ENCODE data around the gene KRTAP10-7.
"Not testable (repeated sequence)": the region's sequence is repeated elsewhere in the genome, so short reads cannot be mapped to it uniquely, and the experiment has no call there.

Gene KRTAP10-7

DNA sequence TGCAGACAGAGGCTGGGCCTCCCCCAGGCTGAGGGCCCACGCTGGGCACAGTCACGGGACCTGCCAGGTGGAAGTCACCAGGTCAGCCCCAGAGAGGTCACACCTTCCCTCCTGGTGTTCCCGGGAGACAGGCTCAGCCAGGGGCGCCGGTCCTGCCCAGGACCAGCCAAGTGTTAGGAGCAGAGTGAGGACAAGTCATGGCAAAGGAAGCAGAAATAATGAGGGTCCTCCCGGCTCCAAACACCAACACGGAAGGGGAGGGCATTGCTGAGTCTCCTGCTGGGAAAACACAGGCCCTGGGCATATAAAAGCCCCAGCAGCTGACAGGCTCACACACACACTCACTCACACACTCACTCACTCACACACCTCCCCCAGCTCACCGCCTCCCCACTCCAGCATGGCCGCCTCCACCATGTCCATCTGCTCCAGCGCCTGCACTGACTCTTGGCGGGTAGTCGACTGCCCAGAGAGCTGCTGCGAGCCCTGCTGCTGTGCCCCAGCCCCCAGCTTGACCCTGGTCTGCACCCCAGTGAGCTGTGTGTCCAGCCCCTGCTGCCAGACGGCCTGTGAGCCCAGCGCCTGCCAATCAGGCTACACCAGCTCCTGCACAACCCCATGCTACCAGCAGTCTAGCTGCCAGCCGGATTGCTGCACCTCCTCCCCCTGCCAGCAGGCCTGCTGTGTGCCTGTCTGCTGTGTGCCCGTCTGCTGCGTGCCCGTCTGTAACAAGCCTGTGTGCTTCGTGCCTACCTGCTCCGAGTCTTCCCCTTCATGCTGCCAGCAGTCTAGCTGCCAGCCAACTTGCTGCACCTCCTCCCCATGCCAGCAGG, 36.8 kb downstream of the KRTAP10-7 start, which contains the start of gene KRTAP10-10:
Gene KRTAP10-10, plus strand, starts transcription at position 339 of the 833 bp plus-strand sequence. Its CDS starts 62 bp downstream, at position 401.
- Histone ChIP-seq H3K4me2 (ENCODE audit: low read depth, low read length) (no peak within 1 kb of the TSS), H3K9ac (ENCODE audit: low read length) (no peak within 1 kb of the TSS), H3K9me2 (replicated peaks; ENCODE audit: insufficient read depth, low read length) (no peaks in the 10 kb centered on the region), H3K27ac (ENCODE audit: low read length) (no peak within 1 kb of the TSS), H3K4me3 (ENCODE audit: low read length) (no peak within 1 kb of the TSS), H3K27me3 (replicated peaks; ENCODE audit: insufficient read depth, low read length) (peaks cover 80% of the 10 kb centered on the region), H2AFZ (ENCODE audit: low read length) (no peak within 1 kb of the TSS), H3K36me3 (replicated peaks; ENCODE audit: insufficient read depth, low read length) (no peaks in the 10 kb centered on the region), H3F3A (ENCODE audit: insufficient read depth, low read length) (no peaks in the 10 kb centered on the region), H3K4me1 (ENCODE audit: low read length) (no peaks in the 10 kb centered on the region), H3K79me2 (ENCODE audit: low read length) (no peaks in the 10 kb centered on the region), H4K20me1 (ENCODE audit: insufficient read depth, low read length) (no peaks in the 10 kb centered on the region), H3K9me3 (replicated peaks; ENCODE audit: insufficient read depth, low read length) (no peaks in the 10 kb centered on the region)
- TF ChIP-seq CTCF (IDR thresholded peaks at IDR 0.05; ENCODE audit: low read length) (no peak), EZH2phosphoT487 (IDR thresholded peaks at IDR 0.05; ENCODE audit: low read length) (no peak), EZH2 (optimal IDR thresholded peaks at IDR 0.05; ENCODE audit: low read depth, low read length) (no peak)
- DNase-seq = no peak

- H4K20me1 ChIP-seq (ENCODE audit: insufficient read depth, low read length); H3K4me2 ChIP-seq (ENCODE audit: low read depth, low read length); H3K4me1 ChIP-seq (ENCODE audit: low read length); H3K4me3 ChIP-seq (ENCODE audit: low read length); H2AFZ ChIP-seq (ENCODE audit: low read length); H3K9ac ChIP-seq (ENCODE audit: low read length); H3K79me2 ChIP-seq (ENCODE audit: low read length); H3K9me2 ChIP-seq (replicated peaks; ENCODE audit: insufficient read depth, low read length); H3K9me3 ChIP-seq (replicated peaks; ENCODE audit: insufficient read depth, low read length); DNase-seq; H3F3A ChIP-seq (ENCODE audit: insufficient read depth, low read length); H3K36me3 ChIP-seq (replicated peaks; ENCODE audit: insufficient read depth, low read length); H3K27ac ChIP-seq (ENCODE audit: low read length): not testable (repeated sequence)
- H3K27me3 ChIP-seq (replicated peaks; ENCODE audit: insufficient read depth, low read length) = peaks cover 79% of the 10 kb centered on the region
These were observed 37.5 kb downstream of the KRTAP10-7 start for GRCh38 chr21:44637851-44638348.

DNA sequence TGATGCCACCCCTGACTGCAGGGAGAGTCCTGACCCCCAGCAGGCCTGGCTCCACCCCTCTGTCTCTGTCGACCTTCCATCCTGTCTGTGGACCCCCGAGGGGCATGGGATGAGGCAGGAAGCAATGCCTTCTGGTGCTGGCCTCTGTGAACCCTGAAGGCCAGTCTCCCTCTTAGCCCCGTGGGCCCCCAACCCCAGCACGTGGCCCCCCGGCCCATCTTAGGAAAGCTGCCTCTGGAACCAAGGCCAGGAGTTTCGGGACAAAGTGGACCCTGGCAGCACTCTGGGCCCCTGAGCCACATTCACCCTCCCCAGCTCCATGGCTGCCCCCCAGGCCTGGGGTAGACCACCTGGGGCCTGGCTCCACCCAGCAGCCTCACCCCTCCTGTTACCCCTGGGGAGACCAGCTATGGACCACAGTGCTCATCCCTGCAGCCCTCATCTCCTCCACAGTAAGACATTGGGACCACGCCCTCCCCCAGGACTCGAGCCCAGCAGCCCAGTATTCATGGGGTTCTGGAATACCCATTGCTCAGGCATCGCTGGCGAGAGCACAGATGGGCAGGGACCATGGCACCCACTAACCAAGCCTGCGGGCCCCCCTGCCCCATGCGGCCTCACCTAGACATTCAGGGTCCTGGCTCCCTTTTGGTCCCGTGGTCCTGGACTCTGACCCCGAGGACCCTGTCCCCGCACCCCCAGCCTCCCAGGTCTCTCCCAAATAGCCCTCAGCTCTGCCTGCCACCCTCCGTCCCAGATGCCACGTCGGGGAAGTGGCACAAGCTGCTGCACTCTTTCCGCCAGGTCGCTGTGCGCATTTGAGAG, 38.3 kb downstream of the KRTAP10-7 start:
- not testable (repeated sequence) for H4K20me1 ChIP-seq (ENCODE audit: insufficient read depth, low read length); H3K36me3 ChIP-seq (replicated peaks; ENCODE audit: insufficient read depth, low read length); H3K9ac ChIP-seq (ENCODE audit: low read length); H3K27ac ChIP-seq (ENCODE audit: low read length); H3K9me3 ChIP-seq (replicated peaks; ENCODE audit: insufficient read depth, low read length); H3F3A ChIP-seq (ENCODE audit: insufficient read depth, low read length); H2AFZ ChIP-seq (ENCODE audit: low read length); H3K4me3 ChIP-seq (ENCODE audit: low read length); DNase-seq; H3K9me2 ChIP-seq (replicated peaks; ENCODE audit: insufficient read depth, low read length); H3K79me2 ChIP-seq (ENCODE audit: low read length); H3K4me2 ChIP-seq (ENCODE audit: low read depth, low read length); H3K4me1 ChIP-seq (ENCODE audit: low read length)
- peaks cover 79% of the 10 kb centered on the region for H3K27me3 ChIP-seq (replicated peaks; ENCODE audit: insufficient read depth, low read length)

DNA sequence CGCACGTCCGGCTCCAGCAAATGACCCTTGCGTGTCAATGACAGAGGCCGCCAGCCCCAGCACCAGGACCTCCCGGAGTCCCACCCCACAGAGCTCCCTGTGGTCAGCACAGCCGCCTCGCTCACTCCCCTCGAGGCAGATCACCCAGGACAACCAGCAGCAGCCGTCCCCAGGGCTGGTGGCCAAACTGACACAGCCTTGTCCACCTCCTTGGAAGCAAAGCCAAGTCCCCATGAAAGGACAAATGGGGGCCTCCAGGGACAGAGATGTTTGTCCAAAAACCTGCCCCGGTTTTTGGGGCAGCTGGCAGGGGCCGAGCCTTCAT, 38.9 kb downstream of the KRTAP10-7 start:
- Histone ChIP-seq H3K9me3 (replicated peaks; ENCODE audit: insufficient read depth, low read length) (no peaks in the 10 kb centered on the region), H4K20me1 (ENCODE audit: insufficient read depth, low read length) (no peaks in the 10 kb centered on the region)

More for the DNA sequence above, 38.9 kb downstream of the KRTAP10-7 start:
- H2AFZ ChIP-seq (ENCODE audit: low read length) = no peak overlapping the region
- H3K9ac ChIP-seq (ENCODE audit: low read length) = no peak overlapping the region
- peaks cover 79% of the 10 kb centered on the region for H3K27me3 ChIP-seq (replicated peaks; ENCODE audit: insufficient read depth, low read length)
- H3K9me2 ChIP-seq (replicated peaks; ENCODE audit: insufficient read depth, low read length) = no peaks in the 10 kb centered on the region
- no peak for DNase-seq
- TF ChIP-seq EZH2 (optimal IDR thresholded peaks at IDR 0.05; ENCODE audit: low read depth, low read length) (no peak), CTCF (IDR thresholded peaks at IDR 0.05; ENCODE audit: low read length) (no peak), EZH2phosphoT487 (IDR thresholded peaks at IDR 0.05; ENCODE audit: low read length) (no peak)
- no peak overlapping the region for H3K4me3 ChIP-seq (ENCODE audit: low read length)
- no peaks in the 10 kb centered on the region for H3F3A ChIP-seq (ENCODE audit: insufficient read depth, low read length)
- no peak overlapping the region for H3K4me2 ChIP-seq (ENCODE audit: low read depth, low read length)
- no peaks in the 10 kb centered on the region for H3K79me2 ChIP-seq (ENCODE audit: low read length)
- H3K4me1 ChIP-seq (ENCODE audit: low read length) = no peaks in the 10 kb centered on the region
- no peak overlapping the region for H3K27ac ChIP-seq (ENCODE audit: low read length)
- H3K36me3 ChIP-seq (replicated peaks; ENCODE audit: insufficient read depth, low read length) = no peaks in the 10 kb centered on the region
